HS-5 (cell line): ENCODE measurements around the gene LRRC8D.
A peak's percentile ranks its signal among the peaks of the same experiment; 100 is the strongest.

Experiments
- DNase-seq: peaks from one replicate; pipeline ENCODE4 v3.0.0-alpha.2; 2012; ENCODE audit warnings: low read depth

Gene LRRC8D

DNA sequence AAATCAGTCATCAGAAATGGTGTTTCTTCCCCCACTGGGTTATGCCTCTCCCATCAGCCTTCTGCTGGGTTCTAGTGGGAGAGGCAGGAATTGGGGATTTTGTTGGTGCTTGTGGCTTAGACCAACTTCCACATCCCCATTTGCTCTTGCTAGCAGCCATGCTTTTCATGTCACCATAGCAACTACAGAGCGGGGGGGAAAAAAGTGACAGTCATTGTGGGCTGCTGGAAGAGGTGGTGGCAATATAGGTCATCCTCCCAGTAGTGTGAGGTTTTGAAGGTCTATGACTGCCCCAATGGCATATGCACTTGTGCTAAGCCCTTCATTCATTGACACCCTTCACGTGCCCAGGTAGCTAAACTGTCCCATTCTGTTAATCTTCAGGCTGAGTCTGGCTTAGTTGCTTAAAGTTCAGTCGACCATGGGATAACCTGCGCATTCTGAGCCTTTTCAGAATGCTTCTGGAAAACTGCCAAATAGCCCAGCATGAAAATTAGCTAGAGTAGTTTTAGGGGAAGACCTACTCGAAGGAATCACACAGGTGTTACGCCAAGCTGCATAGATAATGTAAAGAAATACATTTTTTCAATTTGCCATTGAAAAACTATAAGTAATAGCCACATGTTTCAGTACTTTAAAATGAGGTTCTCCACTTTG is 120.4 kb downstream of the LRRC8D start:
- no peak for DNase-seq

DNA sequence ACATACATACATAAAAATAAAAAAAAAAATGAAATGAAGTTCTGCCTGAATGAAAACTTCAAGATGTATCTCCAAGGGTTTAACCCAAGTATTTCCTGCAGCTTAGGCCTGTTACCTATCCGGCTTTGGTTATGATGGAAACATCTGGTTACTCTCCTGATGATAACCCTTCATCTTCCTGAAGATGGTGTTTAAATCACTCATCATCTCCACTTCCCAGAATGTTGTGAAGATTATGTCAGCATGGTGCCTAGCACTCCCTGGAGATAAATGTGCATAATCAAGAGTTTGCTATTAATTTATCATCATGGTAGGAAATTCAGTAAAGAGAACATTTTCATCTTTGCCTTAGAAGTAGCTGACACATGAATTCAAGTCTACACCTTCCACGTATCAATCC is 121.2 kb downstream of the LRRC8D start:
- DNase-seq = no peak

DNA sequence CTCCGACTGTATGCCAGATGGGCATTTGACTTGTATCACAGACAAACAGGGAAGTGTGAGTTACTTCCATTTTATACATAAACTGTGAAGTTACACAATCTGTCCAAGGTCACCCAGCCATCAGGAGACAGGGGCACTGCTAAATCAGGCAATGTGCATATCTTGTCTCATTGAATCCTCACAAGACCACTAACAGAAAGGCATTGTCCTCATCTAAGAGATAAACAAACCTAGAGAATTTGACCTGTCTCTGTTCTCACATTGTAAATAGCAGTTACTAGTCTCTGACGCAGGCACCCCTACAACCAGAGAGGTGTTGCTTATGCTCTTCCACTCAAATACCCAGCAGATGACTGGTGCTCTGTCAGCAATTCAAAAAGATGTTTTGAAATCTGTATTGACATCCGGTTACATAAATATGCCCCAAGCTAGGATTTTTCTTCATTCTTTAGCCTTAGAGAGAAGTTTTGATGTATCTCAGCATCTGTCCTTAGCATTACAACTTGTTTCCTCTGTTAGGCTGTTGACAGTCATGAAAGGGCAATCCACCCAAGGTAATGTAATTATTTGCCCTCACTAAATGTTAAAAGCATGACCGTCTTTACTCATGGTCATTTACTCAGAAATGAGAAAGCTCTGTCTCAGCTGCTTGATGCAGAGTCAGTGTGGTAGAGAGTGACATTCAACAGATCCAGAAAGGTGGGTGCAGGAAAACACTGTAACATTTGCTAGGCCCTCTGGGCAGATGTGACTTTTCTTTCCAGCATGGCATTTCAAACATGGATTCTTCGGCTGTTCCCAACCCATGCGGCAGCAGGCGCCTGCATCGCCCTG is 122.2 kb downstream of the LRRC8D start:
- peak; percentile 41 for DNase-seq

DNA sequence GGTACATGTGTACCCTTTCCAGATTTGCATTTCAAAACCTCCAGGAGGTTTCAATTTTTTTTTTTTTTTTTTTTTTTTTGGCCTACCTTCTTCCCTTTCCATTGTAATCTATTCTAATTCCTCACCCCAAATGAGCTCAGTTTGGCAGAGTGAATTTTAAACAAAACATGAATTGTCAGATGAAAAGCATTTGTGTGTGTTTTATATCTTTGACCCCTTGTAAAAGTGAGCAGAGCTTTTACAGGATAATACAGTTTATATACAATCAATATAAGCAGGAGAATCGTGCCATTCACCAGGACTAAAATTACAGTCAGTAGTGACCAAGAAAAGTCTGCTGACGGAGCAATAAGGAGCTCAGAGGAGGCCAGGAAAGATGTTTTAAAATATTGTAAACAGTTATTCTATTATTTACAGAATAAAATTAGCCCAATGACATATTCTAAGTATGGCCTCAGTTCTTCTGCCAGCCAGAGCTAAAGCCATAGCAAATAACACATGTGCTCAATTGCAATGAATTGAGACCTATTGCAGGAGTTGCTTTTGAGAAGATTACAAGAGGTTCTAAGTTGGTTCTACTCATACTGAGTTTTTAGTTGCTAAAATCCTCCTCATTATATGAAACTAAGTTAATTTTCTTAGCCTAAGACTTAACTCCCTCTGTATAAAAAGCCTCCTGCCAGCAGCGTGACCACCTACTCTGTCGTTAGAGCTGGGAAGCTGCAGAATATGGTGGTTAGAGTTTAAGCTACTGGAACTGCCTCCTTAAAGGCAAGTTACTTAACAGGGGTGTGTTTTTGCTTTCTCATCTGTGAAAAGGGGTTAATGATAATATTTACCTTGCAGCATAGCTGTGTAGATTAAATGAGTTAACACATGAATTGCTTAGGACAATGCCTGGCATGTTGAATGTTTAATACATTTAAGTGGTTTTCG is 123.3 kb downstream of the LRRC8D start:
- DNase-seq = no peak

DNA sequence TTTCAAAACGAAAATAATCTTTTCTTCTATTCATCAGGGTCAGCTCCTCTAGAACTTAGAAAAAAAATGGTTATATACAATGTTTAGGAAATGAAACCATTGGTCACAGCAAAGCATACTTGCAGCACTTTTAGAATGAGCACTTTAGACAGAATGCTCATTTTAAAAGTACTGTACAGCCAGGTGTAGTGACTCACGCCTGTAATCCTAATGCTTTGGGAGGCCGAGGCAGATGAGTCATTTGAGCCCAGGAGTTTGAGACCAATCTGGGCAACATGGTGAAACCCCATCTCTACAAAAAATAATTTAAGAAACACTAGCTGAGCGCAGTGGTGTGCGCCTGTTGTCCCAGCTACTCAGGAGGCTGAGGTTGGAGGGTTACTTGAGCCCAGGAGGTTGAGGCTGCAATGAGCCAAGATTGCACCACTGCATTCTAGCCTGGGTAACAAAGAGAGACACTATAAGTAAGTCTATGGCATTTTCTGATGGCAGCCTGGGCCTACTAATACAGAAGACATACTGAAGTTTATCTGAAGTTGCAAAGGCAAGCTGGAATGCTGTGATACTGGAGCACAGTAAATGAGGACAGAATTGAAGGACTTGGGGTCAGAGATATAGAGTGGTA is 125.1 kb downstream of the LRRC8D start:
- no peak for DNase-seq

DNA sequence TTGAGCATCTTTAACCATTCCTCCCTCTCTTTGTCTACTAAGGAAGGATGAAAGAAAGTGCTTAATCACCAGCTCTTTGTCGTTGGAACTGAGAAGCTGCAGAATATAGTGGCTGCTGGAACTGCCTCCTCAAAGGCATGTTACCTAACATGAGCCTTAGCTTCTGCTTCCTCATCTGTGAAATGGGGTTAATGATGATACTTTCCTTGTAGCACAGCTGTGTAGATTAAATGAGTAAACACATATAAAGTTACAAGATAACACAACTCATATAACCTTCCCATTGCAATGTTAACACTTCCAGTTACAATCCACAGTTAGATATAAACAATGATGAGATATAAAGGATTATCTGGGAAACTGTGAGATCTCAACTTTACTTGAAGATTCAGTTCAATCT is 125.7 kb downstream of the LRRC8D start:
- DNase-seq = no peak

DNA sequence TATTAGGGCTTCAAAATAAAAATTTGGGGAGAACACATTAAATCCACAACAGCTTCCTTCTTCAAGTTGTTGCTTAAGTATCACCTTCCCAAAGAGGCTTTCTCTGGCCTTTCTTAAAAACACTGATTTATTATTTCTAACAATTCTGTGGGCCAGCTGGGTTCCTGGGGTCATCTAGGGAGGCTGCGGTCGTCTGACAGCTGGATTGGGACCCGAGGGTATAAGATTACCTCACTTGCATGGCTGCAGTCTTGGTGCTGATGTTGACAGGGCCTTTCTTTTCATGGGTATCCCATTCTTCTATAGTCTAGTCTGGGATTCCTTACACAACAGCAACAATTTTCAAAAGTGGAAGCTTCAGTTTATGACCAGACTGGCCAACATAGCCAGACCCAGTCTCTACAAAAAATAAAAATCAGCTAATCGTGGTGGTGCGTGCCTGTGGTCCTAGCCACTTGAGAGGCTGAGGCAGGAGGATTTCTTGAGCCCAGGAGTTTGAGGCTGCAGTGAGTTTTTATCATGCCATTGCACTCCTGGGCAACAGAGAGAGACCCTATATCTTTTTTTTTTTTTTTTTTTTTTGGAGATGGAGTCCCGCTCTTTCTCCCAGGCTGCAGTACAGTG is 128.0 kb downstream of the LRRC8D start:
- no peak for DNase-seq

DNA sequence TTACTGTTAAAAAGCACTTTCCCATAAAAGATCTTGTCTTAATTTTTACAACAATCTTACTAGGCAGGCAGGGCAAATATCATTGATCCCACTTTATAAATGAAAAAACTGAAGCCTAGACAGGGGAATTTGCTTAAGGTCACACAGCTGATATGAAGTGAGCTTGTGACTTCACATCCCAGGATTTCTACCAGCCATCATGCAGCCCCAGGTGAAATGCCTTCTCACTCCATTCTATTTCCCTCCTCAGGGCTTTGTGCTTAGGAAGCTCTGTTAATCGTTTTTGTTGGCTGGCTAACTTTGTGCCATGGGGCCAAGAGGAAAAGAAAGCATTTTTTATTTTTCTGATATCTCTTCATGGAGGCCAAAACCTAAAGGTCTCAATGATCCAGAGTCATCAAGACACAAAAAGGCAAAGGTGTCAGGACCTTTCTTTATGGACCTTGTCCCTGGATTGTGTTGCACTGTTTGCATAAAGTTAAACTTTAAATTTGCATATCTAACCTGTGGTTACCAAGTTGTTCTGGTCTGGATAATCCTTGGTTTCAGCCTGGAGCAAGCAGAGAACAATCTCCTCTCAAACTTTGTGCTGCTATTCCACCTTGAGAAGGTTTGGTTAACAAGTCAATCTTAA is 129.3 kb downstream of the LRRC8D start:
- DNase-seq = no peak

DNA sequence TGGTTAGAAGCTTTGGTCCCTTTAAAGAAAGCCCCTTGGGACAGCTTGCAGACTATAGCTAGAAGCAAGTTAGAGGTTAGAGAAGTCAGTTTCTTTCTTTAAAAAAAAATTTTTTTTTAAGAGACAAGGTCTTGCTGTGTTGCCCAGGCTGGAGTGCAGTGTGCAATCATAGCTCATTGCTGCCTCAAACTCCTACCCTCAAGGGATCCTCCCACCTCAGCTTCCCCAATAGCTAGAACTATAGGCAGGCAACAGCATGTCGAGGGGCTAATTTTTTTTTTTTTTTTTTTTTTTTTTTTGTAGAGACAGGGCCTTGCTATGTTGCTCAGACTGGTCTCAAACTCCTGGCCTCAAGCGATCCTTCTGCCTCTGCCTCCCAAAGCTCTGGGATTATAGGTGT is 129.9 kb downstream of the LRRC8D start:
- no peak for DNase-seq

DNA sequence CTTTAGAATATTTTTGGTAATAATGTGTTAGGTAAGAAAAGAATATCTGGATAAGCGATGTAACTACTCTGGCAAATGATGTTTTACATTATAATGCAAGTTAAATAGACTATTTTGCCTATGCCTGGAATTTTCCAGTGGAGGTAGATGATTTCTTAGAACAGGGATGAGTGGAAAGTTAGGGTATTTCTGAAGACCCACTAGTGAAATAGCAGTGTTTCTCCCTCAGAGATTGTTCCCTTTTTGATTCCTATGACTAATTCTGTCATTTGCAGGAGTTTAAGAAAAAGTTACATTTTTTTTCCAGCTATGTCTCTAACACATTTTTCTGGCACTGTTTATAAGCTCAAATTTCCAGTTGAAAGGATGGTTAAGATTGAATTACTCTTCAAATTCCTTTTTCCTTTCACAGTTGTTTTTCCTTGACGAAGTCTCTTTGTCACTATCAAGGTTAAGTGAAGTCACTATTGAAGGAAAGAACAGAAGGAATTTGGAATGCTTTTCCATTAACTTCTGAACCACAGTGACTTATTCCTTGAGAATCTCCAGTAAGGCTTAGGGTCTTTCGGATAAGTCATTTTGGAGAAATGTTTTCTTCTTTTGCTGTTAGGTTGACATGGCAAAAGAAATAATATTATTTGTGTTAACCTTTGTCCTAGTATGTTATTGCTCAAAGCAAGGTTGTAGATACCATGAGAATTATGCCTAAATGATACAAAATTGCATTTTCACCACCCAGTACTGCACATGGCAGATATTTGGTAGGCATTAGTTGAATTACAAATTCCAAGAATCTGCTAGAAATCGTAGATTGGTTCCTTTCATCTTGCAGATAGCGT is 131.2 kb downstream of the LRRC8D start:
- peak; percentile 69 for DNase-seq

DNA sequence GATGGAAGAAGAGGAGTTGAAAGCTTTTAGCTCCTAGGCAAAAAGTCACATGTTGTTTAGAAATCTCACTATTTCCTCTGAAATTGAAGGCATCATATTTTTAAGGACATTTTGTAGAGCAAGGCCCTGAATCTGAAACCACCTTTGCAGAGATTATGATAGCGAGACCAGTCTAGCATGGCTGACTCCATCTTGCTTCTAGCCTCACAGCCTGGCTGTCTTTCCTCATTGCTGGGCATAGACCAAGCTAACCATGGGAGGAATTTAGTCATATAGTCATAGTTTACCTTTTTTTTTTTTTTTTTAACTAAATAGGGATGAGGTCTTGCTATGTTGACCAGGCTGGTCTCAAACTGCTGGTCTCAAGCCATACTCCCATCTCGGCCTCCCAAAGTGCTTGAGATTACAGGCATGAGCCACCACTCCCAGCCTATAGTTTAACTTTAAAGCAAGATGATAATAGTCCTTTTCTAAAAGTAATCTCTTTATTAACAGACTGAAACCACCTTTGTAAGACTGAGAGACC is 131.8 kb downstream of the LRRC8D start:
- DNase-seq = no peak

DNA sequence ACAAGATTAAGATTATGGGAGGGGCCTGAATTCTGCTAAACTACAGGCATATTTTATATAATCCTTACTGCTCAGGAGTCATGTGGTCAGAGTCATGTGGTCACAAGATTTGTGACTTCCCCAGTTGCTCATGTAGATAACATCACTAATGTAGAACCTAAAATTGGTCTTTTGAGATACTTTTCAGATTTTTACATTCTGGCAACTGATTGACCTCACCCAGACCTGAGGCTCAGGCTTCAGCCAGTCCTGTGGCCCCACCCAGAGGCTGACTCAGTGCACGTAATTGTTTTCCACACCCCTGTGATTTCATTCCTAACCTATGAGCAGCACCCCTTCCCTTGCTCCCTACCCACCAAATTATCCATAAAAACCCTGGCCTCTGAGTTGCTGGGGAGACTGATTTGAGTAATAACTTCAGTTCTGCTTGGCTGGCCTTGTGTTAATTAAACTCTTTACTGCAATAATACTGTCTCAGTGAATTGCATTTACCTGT is 132.3 kb downstream of the LRRC8D start:
- DNase-seq = peak; percentile 95

DNA sequence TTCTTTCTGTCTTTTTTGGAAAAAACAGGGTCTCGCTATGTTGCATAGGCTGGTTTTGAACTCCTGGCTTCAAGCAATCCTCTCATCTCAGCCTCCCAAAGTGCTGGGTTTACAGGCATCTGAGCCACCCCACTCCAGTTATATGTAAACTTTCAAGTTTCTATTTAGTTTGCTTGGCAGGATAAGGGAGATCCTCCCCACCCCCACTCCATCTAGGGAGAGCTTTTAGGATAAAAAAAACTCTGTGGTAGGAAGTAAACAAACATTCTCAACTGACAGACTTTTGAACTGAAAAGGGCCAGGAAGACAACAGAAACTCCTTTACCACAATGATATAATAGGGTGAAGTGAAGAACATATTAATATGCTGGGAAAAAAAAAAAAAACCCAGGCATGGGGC is 133.1 kb downstream of the LRRC8D start:
- DNase-seq = no peak

DNA sequence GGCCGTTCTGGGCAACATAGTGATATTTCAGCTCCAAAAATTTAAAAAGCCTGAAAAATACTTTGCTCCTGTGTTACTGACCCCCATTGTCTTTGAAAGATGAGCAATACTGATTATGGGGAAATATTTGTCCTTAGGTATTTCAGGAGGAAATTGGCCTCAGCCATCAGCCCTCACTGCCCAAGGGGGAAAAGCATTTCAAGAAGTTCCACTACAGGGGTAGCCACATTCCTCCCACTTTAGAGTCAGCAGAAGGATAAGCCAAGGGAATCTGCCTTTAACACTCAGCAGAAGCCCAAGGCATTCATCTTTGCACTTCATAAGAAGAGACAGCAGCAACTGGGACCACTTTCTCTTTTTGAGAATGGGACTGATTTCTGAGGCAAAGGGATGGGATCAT is 133.6 kb downstream of the LRRC8D start:
- DNase-seq = no peak

DNA sequence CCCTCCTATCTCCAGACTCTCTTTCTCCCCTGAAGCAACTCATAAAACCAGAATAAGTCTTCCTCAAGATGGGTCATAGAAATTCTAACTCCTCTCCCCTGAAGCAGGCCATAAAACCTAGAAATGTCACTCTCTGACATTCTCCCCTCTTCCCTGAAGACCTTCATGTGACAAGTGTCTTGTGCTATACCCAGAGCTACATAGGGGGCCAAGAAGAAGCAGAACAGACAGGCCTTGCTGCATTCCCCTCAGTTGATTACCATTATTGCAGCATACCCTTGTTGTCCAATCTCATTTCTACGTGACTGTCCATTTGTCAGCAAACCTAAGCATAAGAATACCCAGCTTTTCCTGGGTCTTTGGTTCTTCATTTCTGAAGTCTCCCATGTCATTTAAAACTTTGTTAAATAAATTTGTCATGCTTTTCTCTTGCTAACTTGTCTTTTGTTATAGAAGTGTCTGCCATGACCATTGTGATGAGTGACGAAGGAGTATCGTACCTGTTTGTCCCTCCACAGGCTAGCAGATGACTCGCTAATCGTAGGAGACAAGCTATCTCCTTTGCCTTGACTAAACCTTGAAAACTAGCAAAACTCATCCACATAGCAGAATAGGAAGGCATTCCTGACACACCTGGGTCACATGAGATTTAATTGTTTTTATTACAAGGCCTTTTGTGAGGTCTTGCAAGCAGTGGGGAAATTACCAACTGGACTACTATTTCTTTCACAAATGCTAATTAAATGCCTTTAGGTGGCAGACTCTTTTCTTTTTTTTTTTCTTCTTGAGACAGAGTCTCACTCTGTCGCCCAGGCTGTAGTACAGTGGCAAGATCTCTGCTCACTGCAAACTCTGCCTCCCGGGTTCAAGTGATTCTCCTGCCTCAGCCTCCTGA is 134.7 kb downstream of the LRRC8D start:
- no peak for DNase-seq

DNA sequence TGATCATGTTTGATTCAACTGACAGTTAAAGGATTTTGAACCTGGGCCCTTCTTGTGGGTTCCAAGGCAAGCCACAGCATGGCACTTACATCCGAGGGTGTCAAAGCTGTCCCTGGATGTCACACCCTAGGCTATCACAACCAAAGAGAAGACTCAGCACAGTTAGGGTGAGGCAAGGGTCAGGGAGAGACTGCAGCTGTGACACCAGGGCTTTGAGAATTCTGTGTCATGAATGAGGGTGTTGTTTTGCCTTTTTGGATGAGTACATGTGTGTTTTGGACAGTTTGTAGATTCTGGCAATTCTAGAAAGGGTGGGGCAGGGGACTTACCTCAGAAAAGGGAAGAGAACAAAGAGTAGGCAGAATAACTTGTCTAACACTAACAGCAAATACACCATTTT is 136.3 kb downstream of the LRRC8D start:
- no peak for DNase-seq

DNA sequence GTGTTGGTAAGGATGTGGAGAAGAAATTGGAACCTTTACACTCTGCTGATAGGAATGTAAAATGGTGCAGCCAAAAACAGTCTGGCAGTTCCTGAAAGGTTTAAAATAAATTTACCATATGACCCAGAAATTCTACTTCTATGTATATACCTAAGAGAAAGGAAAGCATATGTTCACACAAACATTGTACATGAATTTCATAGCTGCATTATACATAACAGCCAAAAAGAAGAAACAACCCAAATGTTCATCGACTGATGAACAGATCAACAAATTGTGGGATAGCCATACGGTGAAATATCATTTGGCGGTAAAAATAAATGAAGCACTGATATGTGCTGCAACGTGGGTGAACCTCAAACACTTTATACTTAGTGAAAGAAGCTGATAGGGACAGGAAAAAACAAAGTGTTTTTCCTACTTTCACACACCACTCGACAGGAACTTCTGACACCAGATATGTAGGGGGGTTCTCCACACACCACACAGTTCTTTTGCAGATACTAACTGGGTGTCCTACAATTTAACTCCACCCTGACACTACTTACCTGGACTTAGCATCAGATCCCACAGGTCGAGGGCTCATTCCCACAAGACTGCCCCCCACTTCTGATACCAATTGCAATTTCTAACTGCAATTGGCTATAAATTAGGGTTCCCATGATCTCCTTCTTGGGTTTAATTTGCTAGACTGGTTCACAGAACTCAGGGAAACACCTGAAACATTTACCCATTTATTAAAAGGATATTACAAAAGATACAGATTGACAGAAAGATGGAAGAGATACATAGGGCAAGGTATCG is 138.2 kb downstream of the LRRC8D start:
- no peak for DNase-seq

DNA sequence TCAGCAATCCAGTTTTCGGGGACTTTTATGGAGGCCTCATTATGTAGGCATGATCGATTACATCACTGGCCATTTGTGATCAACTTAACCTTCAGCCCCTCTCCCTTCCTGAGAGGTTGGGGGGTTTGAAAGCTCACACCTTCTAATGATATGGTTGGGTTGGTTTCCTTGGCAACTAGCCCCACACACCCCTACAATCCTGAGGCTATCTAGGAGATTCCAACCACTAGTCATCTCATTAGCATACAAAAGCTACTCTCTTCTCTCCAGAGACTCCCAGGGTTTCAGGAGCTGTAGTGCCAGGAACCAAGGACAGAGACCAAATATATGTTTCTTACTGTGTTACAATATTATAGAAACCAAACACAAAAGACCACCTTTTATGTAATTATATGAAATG is 138.9 kb downstream of the LRRC8D start:
- no peak for DNase-seq
